ENCODE results near the gene TMBIM1. TPM values are rescaled to one million over a fixed set of nuclear protein-coding genes. Genes with fewer than 3 reads are reported as not detected.

Gene TMBIM1
- polyA plus RNA-seq, 1 donor from 2014 or later = 147 TPM

- H3K4me3 Mint-ChIP-seq = peak overlapping the region in 1 of 4 donors; percentile 63
- peaks cover 1% of the 10 kb centered on the region for H3K36me3 Mint-ChIP-seq
- peaks cover 2% of the 10 kb centered on the region for H3K27me3 Mint-ChIP-seq
- no peaks in the 10 kb centered on the region for H3K9me3 Mint-ChIP-seq
- peaks cover 16 to 30% (median 21%) of the 10 kb centered on the region in 3 donors for H3K4me1 Mint-ChIP-seq
- H3K27ac Mint-ChIP-seq = no peak overlapping the region
These were observed 27.3 kb downstream of the TMBIM1 start for GRCh38 chr2:218264773-218265561.

GRCh38 chr2:218263817-218264641, 28.3 kb downstream of the TMBIM1 start:
- Mint-ChIP-seq H3K4me1 (peaks cover 16 to 32% (median 24%) of the 10 kb centered on the region in 3 donors), H3K9me3 (no peaks in the 10 kb centered on the region), H3K4me3 (peak overlapping the region in 1 of 4 donors; percentile 57), H3K27me3 (no peaks in the 10 kb centered on the region), H3K27ac (peak overlapping the region in 2 of 3 donors; percentile 51 to 53), H3K36me3 (peaks cover 1% of the 10 kb centered on the region)

- Mint-ChIP-seq H3K4me3 (peak overlapping the region in 1 of 4 donors; percentile 45), H3K27ac (peak overlapping the region in 1 of 3 donors; percentile 47), H3K9me3 (no peaks in the 10 kb centered on the region), H3K27me3 (no peaks in the 10 kb centered on the region), H3K4me1 (peaks cover 16 to 36% (median 24%) of the 10 kb centered on the region in 3 donors), H3K36me3 (peaks cover 1% of the 10 kb centered on the region)
These were observed 29.4 kb downstream of the TMBIM1 start for GRCh38 chr2:218262631-218263586.

- Mint-ChIP-seq H3K27ac (no peak overlapping the region), H3K27me3 (no peaks in the 10 kb centered on the region), H3K4me3 (no peak overlapping the region), H3K9me3 (no peaks in the 10 kb centered on the region), H3K36me3 (peaks cover 1% of the 10 kb centered on the region), H3K4me1 (peaks cover 20 to 39% (median 27%) of the 10 kb centered on the region in 3 donors)
These were observed 30.1 kb downstream of the TMBIM1 start for GRCh38 chr2:218262237-218262600.

- peak overlapping the region; percentile 49 to 76 (median 65) for H3K27ac Mint-ChIP-seq
- peak overlapping the region in 3 of 4 donors; percentile 7 to 87 (median 83) for H3K4me3 Mint-ChIP-seq
- no peaks in the 10 kb centered on the region for H3K27me3 Mint-ChIP-seq
- peaks cover 22 to 41% (median 28%) of the 10 kb centered on the region in 3 donors for H3K4me1 Mint-ChIP-seq
- peaks cover 1% of the 10 kb centered on the region for H3K36me3 Mint-ChIP-seq
- no peaks in the 10 kb centered on the region for H3K9me3 Mint-ChIP-seq
These were observed 30.7 kb downstream of the TMBIM1 start for GRCh38 chr2:218261423-218262236.

- peaks cover 1% of the 10 kb centered on the region for H3K36me3 Mint-ChIP-seq
- H3K27ac Mint-ChIP-seq = peak within 1 kb of the TSS; percentile 54 to 98 (median 84)
- peaks cover 20 to 39% (median 28%) of the 10 kb centered on the region in 3 donors for H3K4me1 Mint-ChIP-seq
- no peaks in the 10 kb centered on the region for H3K27me3 Mint-ChIP-seq
- H3K9me3 Mint-ChIP-seq = no peaks in the 10 kb centered on the region
- peak within 1 kb of the TSS in 3 of 4 donors; percentile 7 to 87 (median 83) for H3K4me3 Mint-ChIP-seq
These were observed 31.4 kb downstream of the TMBIM1 start, which contains the start of gene GPBAR1 for GRCh38 chr2:218260742-218261422. Gene GPBAR1, plus strand, starts transcription at chr2:218261015. Its CDS starts 1,710 bp downstream, at chr2:218262725.

- H3K36me3 Mint-ChIP-seq = peaks cover 1% of the 10 kb centered on the region
- peaks cover 20 to 38% (median 28%) of the 10 kb centered on the region in 3 donors for H3K4me1 Mint-ChIP-seq
- peak overlapping the region in 2 of 3 donors; percentile 54 to 84 for H3K27ac Mint-ChIP-seq
- no peaks in the 10 kb centered on the region for H3K9me3 Mint-ChIP-seq
- no peaks in the 10 kb centered on the region for H3K27me3 Mint-ChIP-seq
- H3K4me3 Mint-ChIP-seq = no peak overlapping the region
These were observed 32.1 kb downstream of the TMBIM1 start for GRCh38 chr2:218260166-218260565.

GRCh38 chr2:218259099-218259961, 33.0 kb downstream of the TMBIM1 start:
- peak overlapping the region; percentile 54 to 98 (median 84) for H3K27ac Mint-ChIP-seq
- H3K36me3 Mint-ChIP-seq = peaks cover 1% of the 10 kb centered on the region
- H3K27me3 Mint-ChIP-seq = no peaks in the 10 kb centered on the region
- peaks cover 20 to 38% (median 28%) of the 10 kb centered on the region in 3 donors for H3K4me1 Mint-ChIP-seq
- H3K9me3 Mint-ChIP-seq = no peaks in the 10 kb centered on the region
- H3K4me3 Mint-ChIP-seq = peak overlapping the region in 2 of 4 donors; percentile 70 to 86

GRCh38 chr2:218257390-218257981, 34.8 kb downstream of the TMBIM1 start:
- Mint-ChIP-seq H3K36me3 (peaks cover 1% of the 10 kb centered on the region), H3K4me1 (peaks cover 18 to 35% (median 21%) of the 10 kb centered on the region in 3 donors), H3K27me3 (no peaks in the 10 kb centered on the region), H3K9me3 (no peaks in the 10 kb centered on the region), H3K4me3 (peak overlapping the region in 3 of 4 donors; percentile 35 to 82 (median 75)), H3K27ac (peak overlapping the region; percentile 88 to 98 (median 90))

GRCh38 chr2:218256612-218257350, 35.5 kb downstream of the TMBIM1 start:
- H3K27me3 Mint-ChIP-seq = no peaks in the 10 kb centered on the region
- peaks cover 18 to 33% (median 21%) of the 10 kb centered on the region in 3 donors for H3K4me1 Mint-ChIP-seq
- H3K4me3 Mint-ChIP-seq = peak overlapping the region in 1 of 4 donors; percentile 75
- peaks cover 1% of the 10 kb centered on the region for H3K36me3 Mint-ChIP-seq
- H3K27ac Mint-ChIP-seq = peak overlapping the region; percentile 65 to 98 (median 90)
- H3K9me3 Mint-ChIP-seq = no peaks in the 10 kb centered on the region

- no peak overlapping the region for H3K4me3 Mint-ChIP-seq
- H3K9me3 Mint-ChIP-seq = no peaks in the 10 kb centered on the region
- H3K27me3 Mint-ChIP-seq = no peaks in the 10 kb centered on the region
- no peaks in the 10 kb centered on the region for H3K36me3 Mint-ChIP-seq
- H3K4me1 Mint-ChIP-seq = peaks cover 11 to 24% (median 15%) of the 10 kb centered on the region in 3 donors
- H3K27ac Mint-ChIP-seq = peak overlapping the region in 1 of 3 donors; percentile 65
These were observed 36.9 kb downstream of the TMBIM1 start for GRCh38 chr2:218255446-218255845.
